Measurements from ENCODE around the gene GOLGA7B. TPM values are rescaled to one million over a fixed set of nuclear protein-coding genes. Genes with fewer than 3 reads are reported as not detected.
"Not testable (repeated sequence)": the region's sequence is repeated elsewhere in the genome, so short reads cannot be mapped to it uniquely, and the experiment has no call there.

The GOLGA7B gene
- total RNA-seq, 2 donors from 2014 or later = 0.18 to 0.27 TPM

DNA sequence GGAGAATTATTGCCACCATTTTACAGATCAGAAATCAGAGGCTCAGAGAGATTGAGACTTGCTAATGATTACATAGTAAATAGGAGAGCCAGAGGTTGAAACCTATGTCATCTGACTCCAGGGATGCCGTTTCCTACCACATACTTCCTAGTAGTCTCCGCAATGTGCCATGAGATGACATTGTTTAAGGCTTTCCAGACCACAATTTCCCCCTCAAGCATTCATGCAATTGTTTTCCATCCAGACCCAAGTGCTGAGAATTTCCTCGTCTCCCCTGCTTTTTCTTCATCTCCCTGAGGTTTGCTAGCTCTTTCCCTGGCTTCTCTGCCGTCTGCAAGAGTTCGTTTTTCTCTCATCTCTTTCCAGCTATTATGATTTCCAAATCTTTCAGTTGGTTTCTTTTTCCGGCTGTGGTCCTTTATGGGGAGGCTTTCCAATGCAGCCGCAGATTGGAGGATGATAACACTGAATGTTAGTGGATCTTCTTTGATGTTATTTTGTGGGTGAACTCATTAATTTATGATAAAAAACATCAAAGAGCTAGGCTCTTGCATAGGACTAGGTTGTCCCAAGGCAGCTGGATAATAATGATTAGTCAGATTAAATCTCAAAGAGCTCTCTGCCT lies 6.9 kb upstream of the GOLGA7B start:
- no peaks in the 10 kb centered on the region for H3K36me3 ChIP-seq (ENCODE audit: control insufficient read depth, insufficient read depth, low read length)
- H3K27ac ChIP-seq (ENCODE audit: low read depth, low read length) = no peak overlapping the region
- Mint-ChIP-seq H3K9me3 (peaks cover 10% of the 10 kb centered on the region), H3K4me3 (no peak overlapping the region), H3K36me3 (ENCODE audit: low read depth) (no peaks in the 10 kb centered on the region), H3K27ac (no peak overlapping the region), H3K4me1 (no peaks in the 10 kb centered on the region), H3K27me3 (ENCODE audit: insufficient read depth) (peaks cover 21% of the 10 kb centered on the region)
- no peak overlapping the region for H3K4me3 ChIP-seq (ENCODE audit: low read length)
- DNase-seq = no peak
- peaks cover 22% of the 10 kb centered on the region for H3K27me3 ChIP-seq (ENCODE audit: control insufficient read depth, insufficient read depth, low read length, poor library complexity, severe bottlenecking)
- H3K9ac ChIP-seq (ENCODE audit: extremely low read depth, low read length, poor library complexity, severe bottlenecking) = no peak overlapping the region
- TF ChIP-seq, protein P1, sequence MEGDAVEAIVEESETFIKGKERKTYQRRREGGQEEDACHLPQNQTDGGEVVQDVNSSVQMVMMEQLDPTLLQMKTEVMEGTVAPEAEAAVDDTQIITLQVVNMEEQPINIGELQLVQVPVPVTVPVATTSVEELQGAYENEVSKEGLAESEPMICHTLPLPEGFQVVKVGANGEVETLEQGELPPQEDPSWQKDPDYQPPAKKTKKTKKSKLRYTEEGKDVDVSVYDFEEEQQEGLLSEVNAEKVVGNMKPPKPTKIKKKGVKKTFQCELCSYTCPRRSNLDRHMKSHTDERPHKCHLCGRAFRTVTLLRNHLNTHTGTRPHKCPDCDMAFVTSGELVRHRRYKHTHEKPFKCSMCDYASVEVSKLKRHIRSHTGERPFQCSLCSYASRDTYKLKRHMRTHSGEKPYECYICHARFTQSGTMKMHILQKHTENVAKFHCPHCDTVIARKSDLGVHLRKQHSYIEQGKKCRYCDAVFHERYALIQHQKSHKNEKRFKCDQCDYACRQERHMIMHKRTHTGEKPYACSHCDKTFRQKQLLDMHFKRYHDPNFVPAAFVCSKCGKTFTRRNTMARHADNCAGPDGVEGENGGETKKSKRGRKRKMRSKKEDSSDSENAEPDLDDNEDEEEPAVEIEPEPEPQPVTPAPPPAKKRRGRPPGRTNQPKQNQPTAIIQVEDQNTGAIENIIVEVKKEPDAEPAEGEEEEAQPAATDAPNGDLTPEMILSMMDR (conservative IDR thresholded peaks at IDR 0.05) = no peak
- no peaks in the 10 kb centered on the region for H3K4me1 ChIP-seq (ENCODE audit: control insufficient read depth, insufficient read depth, low read length)
- 88 to 94% methylated on average over 7 of the region's 7 CpGs for WGBS, 2 experiments (ENCODE audit: insufficient coverage in 1 of 2, insufficient read length in 1 of 2)
- peaks cover 10% of the 10 kb centered on the region for H3K9me3 ChIP-seq (ENCODE audit: control insufficient read depth, low read length)

DNA sequence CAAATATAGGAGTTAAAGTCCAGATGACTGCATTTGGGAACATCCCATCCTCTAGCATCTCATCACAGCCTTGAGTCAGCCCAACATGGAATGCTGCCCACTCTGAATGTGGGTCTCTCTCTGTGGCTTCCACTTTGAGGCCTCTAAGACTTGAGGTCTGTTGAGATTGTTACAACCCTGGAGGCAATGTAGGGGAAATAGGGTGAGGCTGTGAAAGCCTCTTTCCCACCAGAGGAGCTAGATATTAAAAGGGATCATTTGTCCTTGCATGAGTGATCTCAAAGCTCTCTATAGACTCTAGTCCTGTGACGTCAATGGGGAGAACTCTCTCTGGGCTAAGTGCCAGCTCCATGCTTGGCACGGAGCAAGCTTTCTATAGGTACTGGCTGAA lies 6.4 kb upstream of the GOLGA7B start:
- Mint-ChIP-seq H3K9me3 (peaks cover 10% of the 10 kb centered on the region), H3K27ac (no peak overlapping the region), H3K36me3 (ENCODE audit: low read depth) (no peaks in the 10 kb centered on the region), H3K27me3 (ENCODE audit: insufficient read depth) (peaks cover 25% of the 10 kb centered on the region), H3K4me3 (no peak overlapping the region), H3K4me1 (no peaks in the 10 kb centered on the region)
- H3K9me3 ChIP-seq (ENCODE audit: control insufficient read depth, low read length) = peaks cover 10% of the 10 kb centered on the region
- TF ChIP-seq, protein P1 (conservative IDR thresholded peaks at IDR 0.05) = no peak
- H3K4me1 ChIP-seq (ENCODE audit: control insufficient read depth, insufficient read depth, low read length) = no peaks in the 10 kb centered on the region
- DNase-seq = no peak
- no peak overlapping the region for H3K9ac ChIP-seq (ENCODE audit: extremely low read depth, low read length, poor library complexity, severe bottlenecking)
- H3K27ac ChIP-seq (ENCODE audit: low read depth, low read length) = no peak overlapping the region
- no peak overlapping the region for H3K4me3 ChIP-seq (ENCODE audit: low read length)
- peaks cover 27% of the 10 kb centered on the region for H3K27me3 ChIP-seq (ENCODE audit: control insufficient read depth, insufficient read depth, low read length, poor library complexity, severe bottlenecking)
- no peaks in the 10 kb centered on the region for H3K36me3 ChIP-seq (ENCODE audit: control insufficient read depth, insufficient read depth, low read length)
- WGBS, 2 experiments (ENCODE audit: insufficient coverage in 1 of 2, insufficient read length in 1 of 2) = 89 to 93% methylated on average over 2 of the region's 2 CpGs

DNA sequence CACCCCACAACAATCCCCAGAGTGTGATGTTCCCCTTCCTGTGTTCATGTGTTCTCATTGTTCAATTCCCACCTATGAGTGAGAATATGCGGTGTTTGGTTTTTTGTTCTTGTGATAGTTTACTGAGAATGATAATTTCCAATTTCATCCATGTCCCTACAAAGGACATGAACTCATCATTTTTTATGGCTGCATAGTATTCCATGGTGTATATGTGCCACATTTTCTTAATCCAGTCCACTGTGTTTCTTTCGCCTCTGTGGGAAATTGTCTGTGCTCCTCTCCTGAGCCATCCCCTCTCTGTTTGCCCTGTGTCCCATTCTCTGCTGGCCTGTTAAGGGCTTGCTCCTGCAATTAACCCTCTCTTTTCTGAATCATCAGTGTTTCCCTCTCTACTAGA lies 5.7 kb upstream of the GOLGA7B start:
- not testable (repeated sequence) for H3K9ac ChIP-seq (ENCODE audit: extremely low read depth, low read length, poor library complexity, severe bottlenecking); H3K36me3 ChIP-seq (ENCODE audit: control insufficient read depth, insufficient read depth, low read length); H3K27ac Mint-ChIP-seq; DNase-seq; H3K4me1 Mint-ChIP-seq; H3K4me3 Mint-ChIP-seq; H3K4me1 ChIP-seq (ENCODE audit: control insufficient read depth, insufficient read depth, low read length); H3K36me3 Mint-ChIP-seq (ENCODE audit: low read depth); H3K4me3 ChIP-seq (ENCODE audit: low read length); H3K27ac ChIP-seq (ENCODE audit: low read depth, low read length); H3K9me3 ChIP-seq (ENCODE audit: control insufficient read depth, low read length)
- 78 to 98% methylated on average over 1 of the region's 2 CpGs for WGBS, 2 experiments (ENCODE audit: insufficient coverage in 1 of 2, insufficient read length in 1 of 2)
- H3K27me3 ChIP-seq (ENCODE audit: control insufficient read depth, insufficient read depth, low read length, poor library complexity, severe bottlenecking) = peaks cover 33% of the 10 kb centered on the region
- H3K9me3 Mint-ChIP-seq = peaks cover 10% of the 10 kb centered on the region
- peaks cover 31% of the 10 kb centered on the region for H3K27me3 Mint-ChIP-seq (ENCODE audit: insufficient read depth)

DNA sequence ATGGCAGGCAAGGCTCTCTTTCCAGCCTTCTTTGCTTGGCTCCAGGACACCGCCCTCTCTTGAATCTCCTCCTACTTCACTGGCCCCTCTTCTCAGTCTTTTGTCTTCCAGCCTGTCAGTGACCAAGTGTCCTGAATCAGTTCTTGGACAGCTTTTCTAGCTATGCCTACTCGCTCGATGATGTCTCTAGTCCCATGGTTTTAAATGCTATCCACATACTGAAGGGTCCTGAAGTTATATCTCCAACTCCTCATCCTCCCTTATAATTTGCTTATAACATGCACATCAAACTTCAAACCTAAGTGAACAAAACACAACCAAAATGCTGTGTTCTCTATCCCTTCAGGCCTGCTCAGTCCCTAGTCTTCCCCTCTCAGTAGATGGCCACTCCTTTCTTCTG lies 5.0 kb upstream of the GOLGA7B start:
- WGBS, 2 experiments (ENCODE audit: insufficient coverage in 1 of 2, insufficient read length in 1 of 2) = 90 to 94% methylated on average over 3 of the region's 3 CpGs
- Histone ChIP-seq H3K4me1 (ENCODE audit: control insufficient read depth, insufficient read depth, low read length) (no peaks in the 10 kb centered on the region), H3K4me3 (ENCODE audit: low read length) (no peak overlapping the region), H3K36me3 (ENCODE audit: control insufficient read depth, insufficient read depth, low read length) (no peaks in the 10 kb centered on the region), H3K9ac (ENCODE audit: extremely low read depth, low read length, poor library complexity, severe bottlenecking) (no peak overlapping the region), H3K9me3 (ENCODE audit: control insufficient read depth, low read length) (peaks cover 10% of the 10 kb centered on the region), H3K27me3 (ENCODE audit: control insufficient read depth, insufficient read depth, low read length, poor library complexity, severe bottlenecking) (peaks cover 37% of the 10 kb centered on the region), H3K27ac (ENCODE audit: low read depth, low read length) (no peak overlapping the region)
- Mint-ChIP-seq H3K27ac (no peak overlapping the region), H3K4me1 (no peaks in the 10 kb centered on the region), H3K9me3 (peaks cover 10% of the 10 kb centered on the region), H3K27me3 (ENCODE audit: insufficient read depth) (peaks cover 33% of the 10 kb centered on the region), H3K36me3 (ENCODE audit: low read depth) (no peaks in the 10 kb centered on the region), H3K4me3 (no peak overlapping the region)
- no peak for DNase-seq
- TF ChIP-seq, protein P1 (conservative IDR thresholded peaks at IDR 0.05) = no peak

All from endodermal cell (in vitro differentiated cells).